Fibroblast of gingiva (primary cell): ENCODE results near the gene JAML.
"Not testable (repeated sequence)": the region's sequence is repeated elsewhere in the genome, so short reads cannot be mapped to it uniquely, and the experiment has no call there.

Experiments
- DNase-seq: peaks from one replicate; pipeline ENCODE4 v3.0.0-alpha.2; 2011; ENCODE audit warnings: low read depth

JAML gene

DNA sequence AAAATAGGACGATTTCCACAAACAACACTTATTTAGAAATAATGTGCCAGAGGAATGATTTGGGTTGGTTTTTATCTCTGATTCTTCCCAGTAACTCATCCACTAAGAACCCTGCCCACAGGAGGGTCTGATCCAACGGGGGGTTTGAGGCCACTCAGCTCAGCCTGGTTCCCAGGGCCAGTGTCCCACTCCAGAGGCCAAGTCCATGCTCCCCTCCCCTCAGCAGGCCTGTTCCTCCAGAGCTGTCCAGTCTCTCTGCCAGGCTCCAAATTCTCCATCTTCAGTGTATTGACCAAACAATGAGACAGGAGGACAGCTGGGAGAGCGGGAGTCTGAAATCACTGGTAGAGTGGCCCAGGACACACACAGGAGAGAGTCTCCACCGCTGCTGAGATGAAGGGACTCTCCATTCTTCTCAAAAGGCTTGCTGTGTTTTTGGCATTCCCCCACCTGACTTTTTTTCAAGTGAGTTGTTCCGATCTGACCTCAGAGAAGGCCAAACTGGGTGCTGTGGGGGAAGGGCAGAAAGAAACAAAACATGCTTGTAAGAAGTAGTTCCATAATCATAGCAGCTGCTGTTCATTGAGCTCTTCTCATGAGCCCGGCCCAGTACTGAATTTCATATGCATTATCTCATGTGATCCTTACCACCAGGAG lies 30.8 kb downstream of the JAML start:
- no peak for DNase-seq

DNA sequence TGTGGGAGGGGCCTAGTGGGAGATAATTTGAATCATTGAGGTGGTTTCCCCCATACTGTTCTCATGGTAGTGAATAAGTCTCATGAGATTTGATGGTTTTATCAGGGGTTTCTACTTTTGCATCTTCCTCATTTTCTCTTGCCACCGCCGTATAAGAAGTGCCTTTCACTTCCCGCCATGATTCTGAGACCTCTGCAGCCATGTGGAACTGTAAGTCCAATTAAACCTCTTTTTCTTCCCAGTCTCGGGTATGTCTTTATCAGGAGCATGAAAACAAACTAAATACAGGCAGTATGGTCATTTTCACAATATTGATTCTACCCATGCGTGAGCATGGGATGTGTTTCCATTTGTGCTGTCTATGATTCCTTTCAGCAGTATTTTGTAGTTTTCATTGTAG lies 32.0 kb downstream of the JAML start:
- DNase-seq, result not testable (repeated sequence)

- DNase-seq, result not testable (repeated sequence)
Observed at GRCh38 chr11:118190942-118191506, 33.8 kb downstream of the JAML start.

- DNase-seq, result no peak
Observed at GRCh38 chr11:118186346-118187107, 38.3 kb downstream of the JAML start.

DNA sequence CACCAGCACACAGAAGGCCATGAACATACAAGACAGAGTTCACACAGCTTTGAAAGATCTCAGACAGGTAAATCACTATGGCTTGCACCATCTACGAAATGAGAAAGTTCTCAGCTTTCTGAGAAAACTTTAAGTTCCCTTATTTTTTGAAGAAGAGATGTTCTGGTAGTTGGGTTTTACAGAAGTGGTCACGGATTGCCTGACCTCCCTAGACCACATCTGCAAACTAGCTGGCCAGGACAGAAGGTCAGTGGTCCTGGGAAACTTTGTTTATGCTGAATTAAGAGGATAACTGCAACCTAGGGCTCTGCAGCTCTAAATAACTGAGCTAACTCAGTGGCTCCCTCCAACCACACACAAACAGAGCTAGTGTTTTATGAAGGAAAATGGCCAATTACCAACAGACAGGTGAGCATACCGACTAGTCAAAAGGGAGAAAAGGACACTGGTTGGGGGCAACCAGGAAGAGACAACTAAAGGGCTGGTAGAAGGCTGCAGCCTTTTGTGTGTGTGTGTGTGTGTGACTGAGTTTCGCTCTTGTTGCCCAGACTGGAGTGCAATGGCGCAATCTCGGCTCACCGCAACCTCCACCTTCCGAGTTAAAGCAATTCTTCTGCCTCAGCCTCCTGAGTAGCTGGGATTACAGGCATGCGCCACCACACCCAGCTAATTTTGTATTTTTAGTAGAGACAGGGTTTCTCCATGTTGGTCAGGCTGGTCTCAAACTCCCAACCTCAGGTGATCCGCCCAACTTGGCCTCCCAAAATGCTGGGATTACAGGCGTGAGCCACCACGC lies 39.8 kb downstream of the JAML start:
- no peak for DNase-seq

- DNase-seq, result not testable (repeated sequence)
Observed at GRCh38 chr11:118183691-118184090, 41.1 kb downstream of the JAML start.

DNA sequence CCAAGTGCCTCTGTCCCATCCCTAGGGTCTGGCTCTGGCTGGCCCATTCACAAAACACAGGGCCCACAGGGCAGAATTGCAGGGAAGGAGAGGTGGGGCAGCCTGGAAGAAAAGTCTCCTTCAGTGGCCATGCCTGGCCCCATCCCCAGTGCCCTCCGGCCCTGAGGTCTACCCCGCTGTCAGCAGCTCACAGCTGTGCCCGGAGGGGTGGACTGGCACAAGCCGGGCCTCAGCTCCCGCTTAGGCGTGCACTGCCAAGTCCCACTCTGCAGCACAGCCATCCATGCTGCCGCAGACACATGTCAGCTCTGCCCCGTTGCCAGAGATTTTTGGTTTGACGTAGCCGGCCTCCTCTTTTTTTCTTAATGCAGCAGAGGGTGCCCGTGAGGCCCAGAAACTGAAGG lies 44.5 kb downstream of the JAML start:
- peak; percentile 20 for DNase-seq

DNA sequence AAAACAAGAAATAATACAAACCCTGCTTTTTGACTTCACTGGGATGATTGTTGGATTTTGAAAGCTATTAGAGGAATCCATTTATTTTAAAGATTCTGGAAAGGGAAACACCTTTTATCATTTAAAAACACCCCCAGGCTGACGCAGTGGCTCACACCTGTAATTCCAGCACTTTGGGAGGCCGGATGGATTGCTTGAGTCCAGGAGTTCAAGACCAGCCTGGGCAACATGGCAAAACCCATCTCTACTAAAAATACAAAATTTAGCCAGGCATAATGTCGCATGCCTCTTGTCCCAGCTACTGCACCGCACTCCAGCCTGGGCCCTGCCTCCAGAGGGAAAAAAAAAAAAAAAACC lies 48.1 kb downstream of the JAML start:
- no peak for DNase-seq

DNA sequence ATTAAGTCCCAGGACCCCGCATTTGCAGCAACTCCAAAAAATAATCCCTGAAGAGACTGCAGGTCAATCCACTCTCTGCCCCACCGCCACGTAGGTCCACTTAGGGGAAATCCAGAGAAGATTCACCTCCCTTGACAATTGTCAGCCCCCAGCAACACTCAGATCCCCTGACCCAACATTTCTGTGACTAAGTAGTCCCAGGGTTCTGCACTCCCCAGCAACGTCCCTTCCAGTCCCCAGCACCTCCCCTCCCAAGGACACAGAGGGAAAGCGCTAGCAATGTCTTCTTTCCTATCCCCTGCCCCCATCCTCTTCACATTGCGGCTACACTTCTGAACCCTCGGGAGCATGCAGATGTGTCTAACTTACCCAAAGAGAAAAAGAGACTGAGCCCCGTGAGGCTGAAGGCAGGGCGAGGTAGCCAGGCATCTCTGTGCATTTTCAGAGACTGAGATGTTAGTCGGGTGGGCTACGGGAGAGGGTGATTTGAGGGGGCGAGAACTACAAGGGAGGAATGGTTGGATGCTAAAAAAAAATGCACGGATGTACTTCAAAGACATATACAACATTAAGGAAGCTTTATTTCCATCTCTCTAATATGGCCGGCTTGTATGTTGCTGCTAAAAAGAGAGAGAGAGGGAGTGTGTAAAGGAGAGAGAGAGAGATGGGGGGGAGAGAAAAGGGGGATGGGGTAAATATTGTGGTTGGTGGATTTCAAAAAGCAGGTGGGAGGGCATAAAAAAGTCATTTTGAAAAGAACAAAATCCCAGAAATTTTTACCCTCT lies 48.6 kb downstream of the JAML start, which contains the start of gene SCN2B:
Gene SCN2B (minus strand): TSS at position 647 of the 785 bp plus-strand sequence. CDS start 208 bp downstream, at position 439.
- DNase-seq, result no peak

- DNase-seq, result peak; percentile 52
Observed at GRCh38 chr11:118175031-118175992, 49.5 kb downstream of the JAML start.

DNA sequence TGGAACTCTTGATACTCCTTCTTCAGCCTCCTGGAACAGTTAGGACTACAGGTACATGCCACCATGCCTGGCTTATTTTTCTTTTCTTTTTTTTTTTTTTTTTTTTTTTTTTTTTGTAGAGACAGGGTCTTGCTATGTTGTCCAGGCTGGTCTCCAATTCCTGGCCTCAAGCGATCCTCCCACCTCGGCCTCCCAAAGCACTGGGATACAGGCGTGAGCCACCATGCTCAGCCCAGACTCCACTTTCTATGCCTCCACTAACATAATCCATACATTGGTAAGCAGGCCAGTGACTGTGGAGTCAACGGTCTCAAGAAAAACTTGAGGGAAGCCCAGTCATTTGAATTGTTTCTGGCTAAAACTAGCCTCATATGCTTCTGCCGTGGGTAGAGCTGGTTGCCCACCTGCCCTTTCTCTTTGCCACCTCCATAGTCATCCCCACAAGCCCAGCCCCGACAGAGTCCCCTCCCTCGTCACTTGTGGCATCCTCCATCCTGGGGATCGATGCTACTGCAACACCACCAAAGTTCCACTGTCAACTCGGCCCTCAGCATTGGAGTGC lies 50.7 kb downstream of the JAML start:
- DNase-seq, result no peak

DNA sequence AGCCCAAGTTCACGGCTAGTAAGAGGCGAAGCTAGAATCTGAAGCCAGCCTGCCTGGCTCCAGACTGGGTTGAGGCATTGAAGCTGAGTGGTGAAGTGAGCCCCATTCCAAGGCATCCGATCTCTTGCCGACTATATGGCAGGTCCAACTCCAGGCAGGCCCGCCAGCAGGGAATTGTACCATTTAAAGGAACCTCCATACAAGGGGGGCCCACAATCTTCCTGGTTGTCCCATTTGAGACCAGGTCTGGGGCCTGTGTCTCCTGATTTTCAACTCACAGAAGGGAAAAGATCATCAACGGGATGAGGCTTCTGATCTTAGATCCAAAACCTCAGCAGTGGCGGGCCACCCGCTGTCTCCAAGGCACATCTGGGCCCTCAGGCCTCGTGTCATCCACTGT lies 52.5 kb downstream of the JAML start:
- no peak for DNase-seq

DNA sequence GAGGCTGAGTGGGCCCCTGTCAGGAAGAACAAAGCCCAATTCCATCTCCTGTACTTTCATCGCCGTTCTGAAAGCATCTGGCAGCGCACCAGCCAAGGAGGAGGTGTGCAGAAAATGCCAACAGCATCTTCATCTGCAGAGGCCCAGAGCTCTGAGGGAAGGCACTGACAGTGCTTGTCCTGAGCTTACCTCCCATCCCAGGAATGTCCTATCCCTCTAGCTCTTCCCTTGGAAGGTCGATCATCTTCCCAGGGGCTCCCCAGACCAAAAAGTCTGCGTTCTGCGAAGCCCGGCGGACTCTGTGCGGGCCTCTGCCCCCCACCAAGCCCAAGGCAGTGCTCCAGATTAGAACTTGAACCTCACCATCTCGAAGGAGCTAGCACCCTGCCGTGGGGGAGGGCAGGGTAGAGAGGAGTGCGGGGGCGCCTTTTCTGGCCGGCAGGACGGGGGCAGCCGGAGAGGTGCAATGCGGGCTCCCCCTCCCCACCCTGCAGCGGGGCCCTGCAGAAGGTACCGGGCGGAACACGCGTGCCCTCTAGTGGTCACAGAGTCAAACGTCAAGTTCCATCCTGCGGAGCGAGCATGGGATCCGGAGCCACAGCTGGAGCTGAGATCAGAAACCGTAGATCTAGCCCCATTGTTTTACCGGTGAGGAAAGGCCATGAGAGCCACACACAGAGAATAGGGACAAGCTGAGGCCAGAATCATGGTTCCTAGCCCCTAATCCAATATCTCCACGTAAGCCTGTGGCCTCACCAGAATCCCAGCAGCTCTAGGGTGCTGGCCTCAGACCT lies 53.3 kb downstream of the JAML start:
- DNase-seq, result peak; percentile 20

DNA sequence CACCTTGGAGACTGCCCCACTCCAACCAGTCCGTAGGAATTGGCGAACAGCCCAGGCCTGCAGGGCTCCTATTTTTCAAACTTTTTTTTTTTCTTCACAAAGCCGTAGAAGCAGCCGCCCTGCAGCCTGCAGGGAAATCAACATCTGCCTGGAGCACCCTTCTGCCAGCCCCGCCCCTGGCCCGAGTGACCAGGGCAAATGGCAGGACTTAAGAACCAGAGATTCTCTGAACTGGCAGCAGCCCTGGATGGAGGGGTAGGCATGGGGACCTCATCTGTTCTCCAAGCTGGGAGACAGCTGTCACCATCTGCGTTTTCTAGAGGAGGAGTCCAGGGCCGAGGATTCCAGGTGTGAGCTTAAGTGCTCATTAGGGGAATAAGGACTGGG lies 53.9 kb downstream of the JAML start:
- DNase-seq, result no peak

DNA sequence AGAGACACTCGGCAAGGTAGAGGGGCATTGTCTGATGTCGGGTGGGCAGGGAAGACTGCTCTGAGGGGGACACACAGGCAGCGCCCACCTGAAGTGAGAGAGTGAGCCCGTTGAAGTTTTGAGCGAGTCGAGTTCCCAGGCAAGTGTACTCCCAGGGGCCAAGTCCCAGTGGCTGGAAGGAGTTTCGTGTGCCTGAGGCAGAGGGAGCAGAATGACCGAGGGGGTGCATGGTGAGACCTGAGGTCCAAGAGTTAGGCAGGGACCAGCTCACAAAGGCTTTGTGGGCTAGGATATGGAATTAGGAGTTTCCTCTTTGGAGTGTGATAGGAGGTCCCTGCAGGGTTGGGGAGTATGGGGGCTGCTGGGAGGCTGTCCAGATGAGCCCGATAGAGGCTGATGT lies 54.6 kb downstream of the JAML start:
- DNase-seq, result no peak

DNA sequence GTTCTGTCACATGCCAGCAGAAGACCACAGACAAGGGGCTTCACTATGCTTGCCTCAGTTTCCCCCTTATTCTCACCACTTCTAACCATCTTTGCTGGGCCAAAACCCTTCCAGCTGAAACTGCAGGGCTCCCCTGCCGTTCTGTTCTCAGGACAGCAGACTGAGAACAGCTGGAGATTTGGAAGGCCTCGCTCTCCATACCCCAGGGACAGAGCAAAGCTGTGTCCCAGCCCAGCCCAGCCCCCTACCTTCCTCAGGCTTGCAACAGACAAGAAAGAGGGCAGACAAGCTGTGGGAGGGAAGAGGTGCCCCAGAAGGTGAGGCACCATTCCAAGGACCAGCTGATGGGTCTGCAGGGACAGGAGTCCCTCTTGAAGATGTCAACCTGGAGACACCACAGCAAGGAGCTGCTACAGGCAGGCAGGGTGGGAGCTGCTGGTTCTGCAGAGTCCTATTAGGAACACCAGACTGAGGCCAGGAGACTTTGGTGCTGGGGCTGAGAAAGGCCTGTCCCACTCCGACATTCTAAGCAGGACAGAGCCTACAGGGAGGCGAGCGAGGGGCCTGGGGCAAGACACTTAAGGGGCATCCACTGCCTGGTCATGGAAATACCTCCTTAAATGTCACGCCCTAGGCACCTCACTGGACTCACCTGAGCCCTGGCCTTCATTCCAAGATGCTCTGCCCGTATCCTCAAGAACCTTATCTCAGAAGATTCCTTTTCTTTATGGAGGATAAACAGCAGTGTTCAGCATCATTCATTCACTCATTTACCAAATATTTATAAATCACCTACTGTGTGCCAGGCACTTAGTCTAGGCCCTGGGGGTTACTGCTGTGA lies 55.3 kb downstream of the JAML start:
- no peak for DNase-seq

- DNase-seq, result no peak
Observed at GRCh38 chr11:118168751-118169150, 56.1 kb downstream of the JAML start.

- DNase-seq, result no peak
Observed at GRCh38 chr11:118168316-118168715, 56.5 kb downstream of the JAML start.
